Colonic mucosa (tissue), 4 donors: ENCODE measurements around the gene LPAR2. TPM values are rescaled to one million over a fixed set of nuclear protein-coding genes. Genes with fewer than 3 reads are reported as not detected.
"Not testable (repeated sequence)": the region's sequence is repeated elsewhere in the genome, so short reads cannot be mapped to it uniquely, and the experiment has no call there.

Experiments used
- DNase-seq: peaks from one replicate; pipeline ENCODE4 v3.0.0-alpha.2; 2020
- H3K27ac ChIP-seq: fragments of 200-600 bp; one replicate; pipeline ENCODE4 v1.8.0; 2021
- H3K27me3 ChIP-seq: fragments of 200-600 bp; one replicate; pipeline ENCODE4 v1.8.0; 2021
- H3K36me3 ChIP-seq: fragments of 200-600 bp; one replicate; pipeline ENCODE4 v1.8.0; 2021
- H3K4me1 ChIP-seq: fragments of 200-600 bp; one replicate; pipeline ENCODE4 v1.8.0; 2021; ENCODE audit warnings: mild to moderate bottlenecking
- H3K4me3 ChIP-seq: fragments of 200-600 bp; one replicate; pipeline ENCODE4 v1.8.0; 2021
- H3K9ac ChIP-seq, 2 donors: one replicate each; pipeline ENCODE4 v1.7.0; 2013; ENCODE audit warnings: control low read depth in 2 of 2, low read depth in 2 of 2, low read length in 2 of 2
- H3K9me3 ChIP-seq: fragments of 200-600 bp; one replicate; pipeline ENCODE4 v1.8.0; 2021
- CTCF ChIP-seq: fragments of 200-600 bp; IDR thresholded peaks from one replicate; pipeline ENCODE4 v1.8.0; 2022; ENCODE audit warnings: antibody characterized with exemption, mild to moderate bottlenecking
- intact Hi-C: fragments of 100-400 bp; cut with DNase I; formaldehyde crosslinking; loops from one replicate; pipeline ENCODE4 v1.14.1; 2022
- total RNA-seq, 2 donors: library from RNA; stranded (reverse); fragmentation: NEBNext Ultra II Directional in 1 of 2; extraction: Animal tissue kit (Norgen Biotek cat#: 25700) in 1 of 2; gene quantifications; one replicate each; pipeline ENCODE4 v1.2.1, GENCODE V29; 2021
- donor health status: healthy.
- donor health status: DM: no; HTN: no; CAD: no.
- donor health status: DM: no; HTN: no; CAD: no.

Gene LPAR2
- total RNA-seq, 2 donors from 2014 or later: 16.6 to 22.6 TPM

- Histone ChIP-seq H3K9ac (peak overlapping the region in 1 of 2 donors; percentile 22), H3K27ac (peak overlapping the region; percentile 87), H3K4me3 (no peak overlapping the region), H3K27me3 (no peaks in the 10 kb centered on the region), H3K4me1 (peaks cover 6% of the 10 kb centered on the region), H3K36me3 (no peaks in the 10 kb centered on the region), H3K9me3 (no peaks in the 10 kb centered on the region)
- intact Hi-C loops: no loop called here
- peak; percentile 73 for DNase-seq
- TF ChIP-seq CTCF: no peak
These were observed 22.0 kb downstream of the LPAR2 start for GRCh38 chr19:19606021-19606420.

DNA sequence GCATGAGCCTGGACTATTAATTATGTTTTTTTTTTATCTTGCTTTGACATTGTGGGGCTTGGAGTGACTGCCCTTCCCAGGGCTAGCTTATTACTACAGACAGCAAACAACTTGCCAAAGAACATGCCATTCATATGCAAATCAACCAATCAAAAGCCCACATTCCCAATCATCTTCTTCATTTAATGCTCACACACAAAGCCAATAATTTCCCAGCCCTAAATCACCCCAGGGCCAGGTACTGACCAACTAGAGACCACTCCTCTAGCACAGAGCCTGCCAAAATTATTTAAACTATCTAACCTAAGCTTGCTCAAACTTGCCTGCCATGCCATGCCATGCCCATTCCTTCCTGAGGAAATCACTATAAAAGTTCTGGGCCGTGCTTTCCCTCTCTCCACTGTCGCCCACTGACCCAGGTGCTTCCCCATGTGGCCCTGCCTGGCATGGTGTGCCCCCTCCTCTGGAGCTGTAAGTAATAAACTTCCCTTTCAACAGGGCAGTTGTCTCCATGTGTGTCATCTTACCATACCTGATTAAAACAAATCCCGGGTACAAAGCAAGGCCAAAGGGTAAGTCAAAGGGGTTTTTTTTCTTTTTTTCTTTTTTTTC is 25.2 kb downstream of the LPAR2 start:
- no peak for TF ChIP-seq CTCF
- Histone ChIP-seq H3K9me3 (no peaks in the 10 kb centered on the region), H3K4me3 (no peak overlapping the region), H3K36me3 (no peaks in the 10 kb centered on the region), H3K27ac (peak overlapping the region; percentile 50), H3K27me3 (no peaks in the 10 kb centered on the region), H3K4me1 (peaks cover 6% of the 10 kb centered on the region), H3K9ac (no peak overlapping the region)
- no peak for DNase-seq
- intact Hi-C loops: no loop called here

DNA sequence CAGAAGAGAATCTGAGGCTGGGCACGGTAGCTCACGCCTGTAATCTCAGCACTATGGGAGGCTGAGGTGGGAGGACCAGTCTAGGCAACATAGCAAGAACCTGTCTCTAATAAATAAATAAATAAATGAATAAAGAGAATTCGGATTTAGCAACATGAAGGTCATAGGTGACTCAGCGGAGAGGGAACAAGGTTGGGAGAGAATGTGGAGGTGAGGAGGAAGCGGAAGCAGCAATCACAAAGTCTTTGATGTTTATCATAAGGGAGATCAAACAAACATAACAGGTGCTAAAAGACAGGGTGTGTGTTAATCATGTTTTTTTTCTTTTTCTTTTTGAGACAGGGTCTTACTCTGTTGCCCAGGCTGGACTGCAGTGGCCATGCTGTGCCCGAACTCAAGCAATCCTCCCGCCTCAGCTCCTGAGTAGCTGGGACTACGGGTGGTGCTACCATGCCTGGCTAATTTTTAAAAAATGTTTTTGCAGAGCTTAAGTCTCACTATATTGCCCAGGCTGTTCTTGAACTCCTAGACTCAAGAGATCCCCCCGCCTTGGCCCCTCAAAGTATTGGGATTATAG is 25.8 kb downstream of the LPAR2 start:
- TF ChIP-seq CTCF: no peak
- Histone ChIP-seq H3K27ac (peak overlapping the region; percentile 50), H3K9ac (no peak overlapping the region), H3K36me3 (no peaks in the 10 kb centered on the region), H3K27me3 (no peaks in the 10 kb centered on the region), H3K4me3 (no peak overlapping the region), H3K4me1 (peaks cover 6% of the 10 kb centered on the region), H3K9me3 (no peaks in the 10 kb centered on the region)
- intact Hi-C loops: no loop called here
- DNase-seq: peak; percentile 51

DNA sequence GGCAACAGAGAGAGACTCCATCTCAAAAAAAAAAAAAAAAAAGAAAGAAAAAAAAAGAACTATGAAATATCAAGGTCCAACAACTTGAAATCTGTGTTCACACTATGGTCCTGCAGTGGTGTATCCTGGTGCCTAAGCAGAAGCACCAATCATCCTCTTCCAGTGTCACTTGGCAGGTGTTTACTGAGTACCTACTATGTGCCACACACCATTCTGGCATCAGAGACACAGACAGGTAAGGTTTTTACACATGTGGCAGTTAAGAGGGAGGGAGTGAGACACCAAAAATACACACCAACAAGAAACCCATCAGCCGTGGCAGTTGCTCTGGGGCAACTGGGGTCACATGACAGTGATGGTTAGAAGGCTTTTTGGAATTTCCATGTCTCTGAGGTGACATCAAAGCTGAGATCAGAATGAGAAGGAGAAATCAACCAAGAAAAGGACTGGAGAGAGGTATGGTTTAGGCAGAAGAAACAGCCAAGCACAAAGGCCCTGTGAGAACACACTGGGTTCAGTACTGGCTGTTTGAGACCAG is 27.2 kb downstream of the LPAR2 start:
- Histone ChIP-seq H3K4me3 (no peak overlapping the region), H3K4me1 (peaks cover 2% of the 10 kb centered on the region), H3K9me3 (no peaks in the 10 kb centered on the region), H3K27ac (no peak overlapping the region), H3K9ac (no peak overlapping the region), H3K27me3 (no peaks in the 10 kb centered on the region), H3K36me3 (no peaks in the 10 kb centered on the region)
- no peak for TF ChIP-seq CTCF
- intact Hi-C loops: no loop called here
- no peak for DNase-seq

GRCh38 chr19:19598728-19599451 is 29.1 kb downstream of the LPAR2 start:
- H3K4me1 ChIP-seq, H3K27me3 ChIP-seq, H3K9ac ChIP-seq, H3K36me3 ChIP-seq, DNase-seq, intact Hi-C loops, H3K4me3 ChIP-seq, H3K9me3 ChIP-seq: not testable (repeated sequence)
- peak overlapping the region; percentile 50 for H3K27ac ChIP-seq
